Urinary bladder (tissue), 4 donors: ENCODE measurements around the gene CSNK2B. TPM values are rescaled to one million over a fixed set of nuclear protein-coding genes. Genes with fewer than 3 reads are reported as not detected.
A peak's percentile ranks its signal among the peaks of the same experiment; 100 is the strongest.

ENCODE experiments used
- DNase-seq: peaks from one replicate; pipeline ENCODE4 v3.0.0-alpha.2; 2015; ENCODE audit errors: extremely low spot score
- H3K27ac ChIP-seq: one replicate; pipeline ENCODE4 v1.5.1; 2013; ENCODE audit warnings: low read depth, mild to moderate bottlenecking, moderate library complexity
- H3K36me3 ChIP-seq: one replicate; pipeline ENCODE4 v1.6.1; 2013; ENCODE audit warnings: mild to moderate bottlenecking, moderate library complexity; ENCODE audit not compliant: insufficient read depth
- H3K4me1 ChIP-seq: one replicate; pipeline ENCODE4 v1.6.1; 2013; ENCODE audit warnings: mild to moderate bottlenecking, moderate library complexity; ENCODE audit not compliant: insufficient read depth
- H3K4me3 ChIP-seq: one replicate; pipeline ENCODE4 v1.5.1; 2013; ENCODE audit warnings: low read depth, low read length
- WGBS: extraction: QIAGEN DNeasy Blood & Tissue Kit; methylation state at CpG from one replicate; pipeline ENCODE4 v1.1.7; 2013; 5-methylcytosine and 5-hydroxymethylcytosine counted together
- polyA plus RNA-seq: library from polyadenylated mRNA; stranded (reverse); fragments of 200-250 nt; gene quantifications from one replicate; pipeline ENCODE4 v1.2.3, GENCODE V29; 2013
- total RNA-seq: library from RNA; depleted of rRNA; stranded (reverse); fragments of >200 nt; gene quantifications from one replicate; pipeline ENCODE4 v1.2.3, GENCODE V29; 2014
- donor health status: healthy with polysubstance abuse.
- donor health status: healthy.

The CSNK2B gene
- total and polyA plus RNA-seq, 2 donors: 44.3 to 151 TPM

- WGBS: 91% methylated on average over 17 of the region's 17 CpGs
- DNase-seq: no peak
- Histone ChIP-seq H3K4me1 (no peaks in the 10 kb centered on the region), H3K27ac (no peak overlapping the region), H3K4me3 (no peak overlapping the region), H3K36me3 (peaks cover 21% of the 10 kb centered on the region)
Observed at GRCh38 chr6:31643818-31644454, 21.9 kb upstream of the CSNK2B start.

DNA sequence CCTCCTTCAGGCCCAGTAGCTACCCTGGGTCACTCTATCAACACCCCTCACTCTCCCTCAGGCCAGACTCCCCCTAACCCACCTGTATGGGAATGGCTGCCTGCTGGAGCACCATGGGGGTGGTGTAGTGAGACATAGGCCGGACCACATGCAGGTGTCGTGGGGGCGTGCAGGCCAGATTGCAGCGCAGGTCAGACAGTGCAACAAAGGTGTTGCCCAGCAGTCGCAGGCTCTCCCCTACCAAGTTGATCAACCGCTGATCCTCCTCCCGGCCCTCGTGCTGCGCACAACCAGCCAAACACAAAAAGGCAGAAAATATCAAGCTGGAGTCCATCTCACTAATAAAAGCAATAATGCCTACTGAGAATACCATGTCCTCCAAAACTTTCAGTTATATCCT is 20.6 kb upstream of the CSNK2B start:
- H3K36me3 ChIP-seq: peaks cover 19% of the 10 kb centered on the region
- H3K4me1 ChIP-seq: no peaks in the 10 kb centered on the region
- H3K27ac ChIP-seq: no peak overlapping the region
- DNase-seq: no peak
- no peak overlapping the region for H3K4me3 ChIP-seq
- WGBS: 94% methylated on average over 9 of the region's 9 CpGs

GRCh38 chr6:31651602-31652191 is 14.2 kb upstream of the CSNK2B start:
- Histone ChIP-seq H3K4me1 (no peaks in the 10 kb centered on the region), H3K27ac (peak overlapping the region; percentile 96), H3K4me3 (peak overlapping the region; percentile 59), H3K36me3 (peaks cover 9% of the 10 kb centered on the region)
- peak; percentile 54 for DNase-seq
- 2% methylated on average over 29 of the region's 29 CpGs for WGBS

DNA sequence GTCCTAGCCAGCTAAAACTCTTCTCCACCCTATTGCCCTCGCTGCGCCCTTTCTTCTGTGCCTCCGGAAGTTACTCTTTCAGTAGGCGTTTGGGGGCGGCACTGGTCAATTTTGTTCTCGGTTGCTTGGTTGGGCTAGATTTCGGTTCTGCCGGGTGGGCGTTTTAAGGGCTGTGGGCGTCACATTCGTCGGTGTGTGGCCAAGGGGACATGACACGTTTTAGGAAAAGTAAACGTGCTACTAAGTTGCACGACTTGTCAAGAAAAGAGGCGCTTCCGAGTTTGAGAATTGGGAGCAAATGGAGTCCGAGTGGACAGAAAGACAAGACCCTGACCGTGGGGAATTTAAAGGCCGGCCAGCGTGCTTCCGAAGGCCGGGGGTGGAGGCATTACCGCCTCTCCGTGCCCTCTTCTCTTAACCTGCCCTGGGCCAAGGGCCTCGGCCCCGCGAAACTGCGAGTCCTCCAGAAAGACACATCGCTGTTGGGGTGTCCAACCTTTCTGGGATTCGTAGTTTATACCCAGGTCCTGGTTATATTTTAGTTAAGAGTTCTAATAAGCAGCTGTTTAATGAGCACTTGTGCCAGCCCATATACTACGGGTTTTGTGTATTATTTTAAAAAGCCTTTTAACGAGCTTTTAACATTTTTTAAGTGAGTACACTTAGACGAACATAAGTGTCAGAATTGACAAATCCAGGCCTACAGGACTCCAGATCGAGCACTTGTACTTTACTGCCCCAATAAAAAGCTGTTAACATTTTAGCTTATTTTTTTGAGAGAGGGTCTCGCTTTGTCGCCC is 12.8 kb upstream of the CSNK2B start:
- 7% methylated on average over 37 of the region's 37 CpGs for WGBS
- Histone ChIP-seq H3K4me1 (no peaks in the 10 kb centered on the region), H3K4me3 (peak overlapping the region; percentile 52), H3K27ac (peak overlapping the region; percentile 96), H3K36me3 (peaks cover 4% of the 10 kb centered on the region)
- DNase-seq: peak; percentile 94

DNA sequence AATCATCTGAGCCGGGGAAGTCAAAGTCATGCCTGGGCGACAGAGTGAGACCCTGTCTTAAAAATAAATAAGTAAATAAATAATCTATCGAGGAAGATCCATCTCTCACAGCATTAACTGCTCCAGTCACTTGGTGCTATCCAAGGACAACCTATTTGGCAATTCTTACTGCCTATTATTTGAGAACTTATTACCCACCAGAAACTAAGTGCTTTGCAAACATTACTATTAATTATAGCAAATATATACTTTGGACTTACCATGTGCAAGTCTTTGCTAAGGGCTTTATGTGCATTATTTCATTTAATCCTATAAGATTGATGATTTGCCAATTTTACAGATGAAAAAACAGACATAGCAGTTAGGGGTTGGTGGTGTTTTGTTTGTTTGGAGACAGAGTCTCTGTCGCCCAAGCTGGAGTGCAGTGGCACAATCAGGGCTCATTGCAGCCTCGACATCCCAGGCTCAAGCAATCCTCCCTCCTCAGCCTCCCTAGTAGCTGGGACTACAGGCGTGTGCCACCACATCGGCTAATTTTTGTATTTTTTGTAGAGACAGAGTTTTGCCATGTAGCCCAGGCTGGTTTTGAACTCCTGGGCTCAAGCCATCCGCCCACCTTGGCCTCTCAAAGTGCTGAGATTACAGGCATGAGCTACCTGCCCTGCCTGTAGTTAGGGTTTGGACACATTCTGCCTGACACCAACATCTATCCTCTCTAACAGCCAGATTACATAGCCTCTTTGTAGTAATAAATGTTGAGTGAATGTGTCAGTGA is 11.1 kb upstream of the CSNK2B start:
- peaks cover 3% of the 10 kb centered on the region for H3K4me1 ChIP-seq
- no peak overlapping the region for H3K4me3 ChIP-seq
- no peak for DNase-seq
- no peaks in the 10 kb centered on the region for H3K36me3 ChIP-seq
- WGBS: 94% methylated on average over 8 of the region's 8 CpGs
- no peak overlapping the region for H3K27ac ChIP-seq

DNA sequence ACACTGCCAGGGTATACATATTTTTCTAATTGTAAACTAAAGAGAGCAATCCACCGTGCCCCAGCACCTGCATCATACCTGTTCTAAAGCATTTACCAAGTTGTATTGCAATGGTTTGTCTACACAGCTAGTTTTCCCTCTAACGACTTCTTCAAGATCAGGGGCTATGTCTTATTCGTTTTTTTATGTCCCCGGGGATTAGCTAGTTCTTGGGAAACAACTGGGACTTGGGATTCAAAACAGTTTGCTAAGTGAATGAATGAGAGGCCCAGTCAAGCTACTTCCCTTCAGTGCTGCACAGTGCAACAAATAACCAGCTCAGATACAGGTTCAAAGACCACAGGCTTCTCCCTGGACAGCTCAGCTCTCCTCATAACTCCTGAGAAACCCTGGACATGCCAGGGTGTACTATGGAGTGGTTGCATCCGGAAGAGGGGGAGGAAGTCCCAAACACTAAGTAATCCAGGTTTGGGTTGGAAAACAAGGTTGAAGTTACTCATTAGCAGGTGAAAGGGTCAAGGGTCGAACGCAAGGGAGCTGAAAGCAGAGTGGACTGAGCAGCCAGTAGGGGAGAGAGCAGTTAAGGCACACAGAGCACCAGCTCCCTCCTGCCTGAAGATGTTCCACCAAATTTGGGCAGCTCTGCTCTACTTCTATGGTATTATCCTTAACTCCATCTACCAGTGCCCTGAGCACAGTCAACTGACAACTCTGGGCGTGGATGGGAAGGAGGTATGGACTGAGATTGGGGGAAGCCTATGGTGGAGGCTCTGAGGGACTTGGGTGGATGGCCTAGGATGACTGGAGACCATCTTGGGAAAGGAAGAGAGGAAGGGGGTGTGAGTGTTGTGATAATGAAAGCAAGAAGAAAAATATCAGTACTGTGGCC is 10.3 kb upstream of the CSNK2B start, which contains the start of gene APOM:
Gene APOM (plus strand): TSS at position 546 of the 889 bp plus-strand sequence. CDS start 73 bp downstream, at position 619.
- Histone ChIP-seq H3K36me3 (no peaks in the 10 kb centered on the region), H3K27ac (no peak within 1 kb of the TSS), H3K4me3 (no peak within 1 kb of the TSS), H3K4me1 (peaks cover 3% of the 10 kb centered on the region)
- 86% methylated on average over 8 of the region's 8 CpGs for WGBS
- no peak for DNase-seq

DNA sequence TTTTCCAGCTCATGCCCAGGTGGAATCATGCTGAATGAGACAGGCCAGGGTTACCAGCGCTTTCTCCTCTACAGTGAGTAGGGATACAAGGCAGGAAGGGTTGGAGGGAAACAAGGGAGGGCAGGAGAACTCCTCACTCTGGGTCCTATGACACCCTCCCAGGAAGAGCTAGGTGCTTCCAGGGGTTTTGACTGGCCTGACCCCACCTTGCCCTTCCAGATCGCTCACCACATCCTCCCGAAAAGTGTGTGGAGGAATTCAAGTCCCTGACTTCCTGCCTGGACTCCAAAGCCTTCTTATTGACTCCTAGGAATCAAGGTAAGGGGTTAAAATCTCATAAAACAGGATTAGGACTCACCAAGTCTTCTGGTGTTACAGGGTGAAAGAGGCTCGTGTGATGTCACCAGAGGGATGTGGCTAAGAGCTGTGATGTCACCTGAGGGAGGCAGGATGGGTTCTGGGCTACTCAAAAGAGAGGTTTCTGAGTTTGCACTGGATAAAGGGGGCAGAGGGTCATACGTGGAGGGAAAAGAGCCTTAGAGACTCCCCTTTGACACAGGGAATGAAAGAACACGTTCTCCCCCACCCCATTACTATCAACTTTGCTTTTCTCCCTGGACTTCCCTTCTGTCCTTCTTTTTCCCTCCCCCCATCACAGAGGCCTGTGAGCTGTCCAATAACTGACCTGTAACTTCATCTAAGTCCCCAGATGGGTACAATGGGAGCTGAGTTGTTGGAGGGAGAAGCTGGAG is 8.3 kb upstream of the CSNK2B start:
- no peak for DNase-seq
- no peak overlapping the region for H3K27ac ChIP-seq
- no peak overlapping the region for H3K4me3 ChIP-seq
- H3K4me1 ChIP-seq: peaks cover 3% of the 10 kb centered on the region
- no peaks in the 10 kb centered on the region for H3K36me3 ChIP-seq
- 73% methylated on average over 6 of the region's 6 CpGs for WGBS

- WGBS: 78% methylated on average over 4 of the region's 4 CpGs
- Histone ChIP-seq H3K27ac (no peak overlapping the region), H3K4me1 (peaks cover 3% of the 10 kb centered on the region), H3K4me3 (no peak overlapping the region), H3K36me3 (no peaks in the 10 kb centered on the region)
- DNase-seq: no peak
Observed at GRCh38 chr6:31658158-31658688, 7.7 kb upstream of the CSNK2B start.

GRCh38 chr6:31658983-31659648 is 6.8 kb upstream of the CSNK2B start:
- H3K27ac ChIP-seq: no peak overlapping the region
- no peaks in the 10 kb centered on the region for H3K36me3 ChIP-seq
- no peak for DNase-seq
- WGBS: 83% methylated on average over 13 of the region's 13 CpGs
- peaks cover 3% of the 10 kb centered on the region for H3K4me1 ChIP-seq
- peak overlapping the region; percentile 21 for H3K4me3 ChIP-seq

GRCh38 chr6:31659649-31660380 is 6.1 kb upstream of the CSNK2B start:
- Histone ChIP-seq H3K27ac (peak overlapping the region; percentile 92), H3K36me3 (no peaks in the 10 kb centered on the region), H3K4me3 (peak overlapping the region; percentile 81), H3K4me1 (peaks cover 3% of the 10 kb centered on the region)
- no peak for DNase-seq
- WGBS: 21% methylated on average over 13 of the region's 13 CpGs
